ENCODE measurements around the gene COA7. TPM values are rescaled to one million over a fixed set of nuclear protein-coding genes. Genes with fewer than 3 reads are reported as not detected.

COA7 gene
- total and polyA plus RNA-seq, 2 experiments from 2014 or later: 8.9 to 19.0 TPM

DNA sequence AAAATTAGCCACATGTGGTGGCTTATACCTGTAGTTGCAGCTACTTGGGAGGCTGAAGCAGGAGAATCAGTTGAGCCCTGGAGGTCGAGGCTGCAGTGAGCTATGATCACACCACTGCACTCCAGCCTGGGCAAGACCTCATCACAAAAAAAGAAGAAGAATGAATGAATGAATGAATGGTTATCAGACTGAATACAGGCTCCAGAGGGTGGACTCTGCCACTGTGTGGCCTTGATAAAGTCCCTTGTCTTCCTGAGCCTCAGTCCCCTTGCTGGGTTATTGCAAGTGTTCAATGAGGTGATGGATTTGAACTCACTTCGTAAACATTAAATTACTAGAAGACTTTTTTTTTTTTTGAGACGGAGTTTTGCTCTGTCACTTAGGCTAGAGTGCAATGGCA, 40.4 kb downstream of the COA7 start:
- Histone ChIP-seq H3K79me2 (no peaks in the 10 kb centered on the region), H3K9me3 (ENCODE audit: low read depth) (no peaks in the 10 kb centered on the region), H4K20me1 (ENCODE audit: insufficient read depth, poor library complexity, severe bottlenecking) (no peaks in the 10 kb centered on the region), H3K4me2 (no peak overlapping the region), H3K36me3 (replicated peaks; ENCODE audit: insufficient read depth, low read depth) (no peaks in the 10 kb centered on the region), H3K27ac (no peak overlapping the region), H3K27me3 (no peaks in the 10 kb centered on the region), H3K9me2 (replicated peaks; ENCODE audit: insufficient read depth) (no peaks in the 10 kb centered on the region), H3K4me1 (ENCODE audit: insufficient read depth) (peaks cover 5% of the 10 kb centered on the region), H3K4me3 (no peak overlapping the region), H2AFZ (no peak overlapping the region)
- DNase-seq (ENCODE audit: low spot score): no peak
- TF ChIP-seq EZH2phosphoT487 (IDR thresholded peaks at IDR 0.05; ENCODE audit: low read depth, severe bottlenecking, unreplicated experiment) (no peak), EZH2 (IDR thresholded peaks at IDR 0.05; ENCODE audit: borderline replicate concordance) (no peak), CTCF (IDR thresholded peaks at IDR 0.05; ENCODE audit: poor library complexity) (no peak)
- 93% methylated on average over 3 of the region's 3 CpGs for WGBS (ENCODE audit: low lambda C conversion rate, missing lambda C conversion rate)

DNA sequence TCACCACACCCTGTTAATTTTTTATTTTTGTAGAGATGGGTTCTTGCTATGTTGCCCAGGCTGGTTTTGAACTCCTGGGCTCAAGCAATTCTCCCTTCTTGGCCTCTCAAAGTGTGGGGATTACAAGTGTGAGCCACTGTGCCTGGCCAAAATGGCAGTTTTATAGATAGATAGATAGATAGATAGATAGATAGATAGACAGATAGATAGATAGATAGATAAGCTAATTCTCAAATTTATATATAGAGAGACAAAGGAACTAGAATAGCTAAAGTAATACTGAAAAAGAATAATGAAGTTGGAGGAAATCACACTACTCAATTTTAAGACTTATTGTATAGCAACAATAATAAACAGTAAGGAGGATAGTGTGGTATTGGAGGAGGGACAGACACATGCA, 44.1 kb downstream of the COA7 start:
- Histone ChIP-seq H3K9me2 (replicated peaks; ENCODE audit: insufficient read depth) (no peaks in the 10 kb centered on the region), H3K9me3 (ENCODE audit: low read depth) (no peaks in the 10 kb centered on the region), H3K4me1 (ENCODE audit: insufficient read depth) (peaks cover 11% of the 10 kb centered on the region), H3K27ac (no peak overlapping the region), H3K4me3 (no peak overlapping the region), H3K4me2 (no peak overlapping the region), H3K36me3 (replicated peaks; ENCODE audit: insufficient read depth, low read depth) (no peaks in the 10 kb centered on the region), H4K20me1 (ENCODE audit: insufficient read depth, poor library complexity, severe bottlenecking) (no peaks in the 10 kb centered on the region), H3K79me2 (no peaks in the 10 kb centered on the region), H2AFZ (no peak overlapping the region), H3K27me3 (no peaks in the 10 kb centered on the region)
- no peak for DNase-seq (ENCODE audit: low spot score)
- TF ChIP-seq EZH2 (IDR thresholded peaks at IDR 0.05; ENCODE audit: borderline replicate concordance) (no peak), EZH2phosphoT487 (IDR thresholded peaks at IDR 0.05; ENCODE audit: low read depth, severe bottlenecking, unreplicated experiment) (no peak), CTCF (IDR thresholded peaks at IDR 0.05; ENCODE audit: poor library complexity) (no peak)

- Histone ChIP-seq H3K36me3 (replicated peaks; ENCODE audit: insufficient read depth, low read depth) (no peaks in the 10 kb centered on the region), H3K27ac (no peak overlapping the region), H4K20me1 (ENCODE audit: insufficient read depth, poor library complexity, severe bottlenecking) (no peaks in the 10 kb centered on the region), H3K79me2 (no peaks in the 10 kb centered on the region), H3K9me3 (ENCODE audit: low read depth) (no peaks in the 10 kb centered on the region), H3K4me3 (no peak overlapping the region), H3K9me2 (replicated peaks; ENCODE audit: insufficient read depth) (no peaks in the 10 kb centered on the region), H3K4me2 (no peak overlapping the region), H3K4me1 (ENCODE audit: insufficient read depth) (peaks cover 11% of the 10 kb centered on the region), H2AFZ (no peak overlapping the region), H3K27me3 (no peaks in the 10 kb centered on the region)
- DNase-seq (ENCODE audit: low spot score): no peak
- TF ChIP-seq CTCF (IDR thresholded peaks at IDR 0.05; ENCODE audit: poor library complexity): no peak
- TF ChIP-seq EZH2 (IDR thresholded peaks at IDR 0.05; ENCODE audit: borderline replicate concordance): no peak
- WGBS (ENCODE audit: low lambda C conversion rate, missing lambda C conversion rate): 95% methylated on average over 5 of the region's 5 CpGs
Measured at GRCh38 chr1:52653207-52653849, 44.8 kb downstream of the COA7 start.

DNA sequence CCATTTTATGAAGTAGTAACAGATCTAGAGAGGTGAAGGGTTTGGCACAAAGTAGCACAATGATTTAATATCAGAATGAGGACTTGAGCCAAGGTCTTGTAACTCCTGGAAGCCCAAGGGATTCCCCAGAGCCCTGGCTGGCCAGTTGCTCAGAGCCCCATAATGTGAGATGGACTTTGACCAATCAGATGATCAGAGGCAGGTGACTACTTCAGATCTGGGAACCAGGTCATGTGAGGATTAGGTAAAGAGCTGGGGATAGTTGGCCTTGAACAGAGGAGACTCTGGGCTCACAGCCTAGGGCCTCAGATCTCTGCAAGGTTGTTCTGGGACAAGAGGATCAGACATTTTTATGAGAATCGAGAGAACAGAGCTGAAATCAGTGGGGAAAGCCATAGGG, 46.2 kb downstream of the COA7 start:
- WGBS (ENCODE audit: low lambda C conversion rate, missing lambda C conversion rate): 91% methylated on average over 1 of the region's 1 CpG
- H3K27me3 ChIP-seq: no peaks in the 10 kb centered on the region
- H2AFZ ChIP-seq: no peak overlapping the region
- H3K36me3 ChIP-seq (replicated peaks; ENCODE audit: insufficient read depth, low read depth): no peaks in the 10 kb centered on the region
- peak; percentile 84 for DNase-seq (ENCODE audit: low spot score)
- no peak overlapping the region for H3K4me2 ChIP-seq
- no peaks in the 10 kb centered on the region for H3K9me2 ChIP-seq (replicated peaks; ENCODE audit: insufficient read depth)
- no peak for TF ChIP-seq EZH2 (IDR thresholded peaks at IDR 0.05; ENCODE audit: borderline replicate concordance)
- TF ChIP-seq EZH2phosphoT487 (IDR thresholded peaks at IDR 0.05; ENCODE audit: low read depth, severe bottlenecking, unreplicated experiment): no peak
- no peak for TF ChIP-seq CTCF (IDR thresholded peaks at IDR 0.05; ENCODE audit: poor library complexity)
- H3K4me1 ChIP-seq (ENCODE audit: insufficient read depth): peaks cover 11% of the 10 kb centered on the region
- no peaks in the 10 kb centered on the region for H3K79me2 ChIP-seq
- H4K20me1 ChIP-seq (ENCODE audit: insufficient read depth, poor library complexity, severe bottlenecking): no peaks in the 10 kb centered on the region
- no peaks in the 10 kb centered on the region for H3K9me3 ChIP-seq (ENCODE audit: low read depth)
- H3K4me3 ChIP-seq: no peak overlapping the region
- peak overlapping the region; percentile 86 for H3K27ac ChIP-seq

Data from hepatocyte (in vitro differentiated cells).